Measurements from ENCODE around the gene BANP. TPM values are rescaled to one million over a fixed set of nuclear protein-coding genes. Genes with fewer than 3 reads are reported as not detected.
"Not testable (repeated sequence)": the region's sequence is repeated elsewhere in the genome, so short reads cannot be mapped to it uniquely, and the experiment has no call there.

The BANP gene
- total RNA-seq, 1 experiment from 2014 or later, result 24.2 TPM

GRCh38 chr16:88096659-88097058 is 145.4 kb downstream of the BANP start:
- CTCF ChIA-PET; POLR2A ChIA-PET (ENCODE audit: unreplicated experiment): not testable (repeated sequence)

GRCh38 chr16:88098731-88099562 is 147.7 kb downstream of the BANP start:
- H3K4me1 ChIP-seq (ENCODE audit: insufficient read depth, low read length); H3K9me2 ChIP-seq (replicated peaks; ENCODE audit: low read length); H3K9ac ChIP-seq (ENCODE audit: low read length); H3K27ac ChIP-seq (ENCODE audit: low read length); H3F3A ChIP-seq (ENCODE audit: low read length, unreplicated experiment); H3K4me2 ChIP-seq (ENCODE audit: low read length); H3K9me3 ChIP-seq (ENCODE audit: low read length); H4K20me1 ChIP-seq (ENCODE audit: low read length); BruUV-seq (replicated peaks); POLR2A ChIA-PET (ENCODE audit: unreplicated experiment); H3K4me3 ChIP-seq (ENCODE audit: low read length); H3K79me2 ChIP-seq (ENCODE audit: low read length); intact Hi-C loops (cut with micrococcal nuclease); CTCF ChIA-PET; H3K36me3 ChIP-seq (ENCODE audit: low read depth, low read length); H3K27me3 ChIP-seq (ENCODE audit: low read length); H2AFZ ChIP-seq (ENCODE audit: low read length): not testable (repeated sequence)
- ATAC-seq, result 0 out of 2 replicates have a peak, but pooled peaks have one; percentile 24
- peak; percentile 13 for DNase-seq

More at GRCh38 chr16:88096659-88097058, 145.4 kb downstream of the BANP start:
- H3K79me2 ChIP-seq (ENCODE audit: low read length); H3K9me2 ChIP-seq (replicated peaks; ENCODE audit: low read length); H2AFZ ChIP-seq (ENCODE audit: low read length); H3K4me2 ChIP-seq (ENCODE audit: low read length); H3K9me3 ChIP-seq (ENCODE audit: low read length); intact Hi-C loops (cut with micrococcal nuclease); H3K36me3 ChIP-seq (ENCODE audit: low read depth, low read length); BruUV-seq (replicated peaks); H3K4me3 ChIP-seq (ENCODE audit: low read length); ATAC-seq; H3K27ac ChIP-seq (ENCODE audit: low read length); H3F3A ChIP-seq (ENCODE audit: low read length, unreplicated experiment); DNase-seq; H3K27me3 ChIP-seq (ENCODE audit: low read length); H4K20me1 ChIP-seq (ENCODE audit: low read length); H3K4me1 ChIP-seq (ENCODE audit: insufficient read depth, low read length); H3K9ac ChIP-seq (ENCODE audit: low read length): not testable (repeated sequence)

- Histone ChIP-seq H3K27ac (ENCODE audit: low read length) (no peak overlapping the region), H3K4me1 (ENCODE audit: insufficient read depth, low read length) (no peaks in the 10 kb centered on the region), H3K79me2 (ENCODE audit: low read length) (no peaks in the 10 kb centered on the region), H3K4me3 (ENCODE audit: low read length) (no peak overlapping the region), H3K27me3 (ENCODE audit: low read length) (no peaks in the 10 kb centered on the region), H2AFZ (ENCODE audit: low read length) (no peak overlapping the region), H3K36me3 (ENCODE audit: low read depth, low read length) (no peaks in the 10 kb centered on the region), H3K4me2 (ENCODE audit: low read length) (no peak overlapping the region), H3F3A (ENCODE audit: low read length, unreplicated experiment) (no peaks in the 10 kb centered on the region), H3K9ac (ENCODE audit: low read length) (no peak overlapping the region), H3K9me2 (replicated peaks; ENCODE audit: low read length) (no peaks in the 10 kb centered on the region), H3K9me3 (ENCODE audit: low read length) (no peaks in the 10 kb centered on the region), H4K20me1 (ENCODE audit: low read length) (no peaks in the 10 kb centered on the region)
- POLR2A ChIA-PET (ENCODE audit: unreplicated experiment), result no interaction called here
- TF ChIP-seq EZH2 (IDR thresholded peaks at IDR 0.05; ENCODE audit: low read length, unreplicated experiment), result no peak
- no peak for TF ChIP-seq CTCF (conservative IDR thresholded peaks at IDR 0.05; ENCODE audit: low read depth, low read length)
- no peak for TF ChIP-seq EZH2phosphoT487 (IDR thresholded peaks at IDR 0.05; ENCODE audit: borderline replicate concordance, low read length)
- ATAC-seq (no peak), DNase-seq (no peak)
- intact Hi-C loops (cut with micrococcal nuclease), result no loop called here
- CTCF ChIA-PET, result no interaction called here
- BruUV-seq (replicated peaks), result no TSS peak
These were observed 148.3 kb downstream of the BANP start for GRCh38 chr16:88099563-88099890.

- CTCF ChIA-PET; H3K36me3 ChIP-seq (ENCODE audit: low read depth, low read length); BruUV-seq (replicated peaks); H3K9me3 ChIP-seq (ENCODE audit: low read length); intact Hi-C loops (cut with micrococcal nuclease); H3K9me2 ChIP-seq (replicated peaks; ENCODE audit: low read length); H3K27ac ChIP-seq (ENCODE audit: low read length); H3K4me2 ChIP-seq (ENCODE audit: low read length); H3K4me3 ChIP-seq (ENCODE audit: low read length); H4K20me1 ChIP-seq (ENCODE audit: low read length); H3K27me3 ChIP-seq (ENCODE audit: low read length); H3F3A ChIP-seq (ENCODE audit: low read length, unreplicated experiment); ATAC-seq; H3K4me1 ChIP-seq (ENCODE audit: insufficient read depth, low read length); H3K79me2 ChIP-seq (ENCODE audit: low read length); POLR2A ChIA-PET (ENCODE audit: unreplicated experiment); H3K9ac ChIP-seq (ENCODE audit: low read length); H2AFZ ChIP-seq (ENCODE audit: low read length); DNase-seq: not testable (repeated sequence)
These were observed 148.7 kb downstream of the BANP start for GRCh38 chr16:88099956-88100355.

- H3K9ac ChIP-seq (ENCODE audit: low read length); POLR2A ChIA-PET (ENCODE audit: unreplicated experiment); H4K20me1 ChIP-seq (ENCODE audit: low read length); CTCF ChIA-PET; H3K27ac ChIP-seq (ENCODE audit: low read length); H3K4me3 ChIP-seq (ENCODE audit: low read length); DNase-seq; H3K9me2 ChIP-seq (replicated peaks; ENCODE audit: low read length); ATAC-seq; H3K36me3 ChIP-seq (ENCODE audit: low read depth, low read length); H3K4me2 ChIP-seq (ENCODE audit: low read length); H3K27me3 ChIP-seq (ENCODE audit: low read length); H3F3A ChIP-seq (ENCODE audit: low read length, unreplicated experiment); BruUV-seq (replicated peaks); H3K4me1 ChIP-seq (ENCODE audit: insufficient read depth, low read length); intact Hi-C loops (cut with micrococcal nuclease); H3K79me2 ChIP-seq (ENCODE audit: low read length); H3K9me3 ChIP-seq (ENCODE audit: low read length); H2AFZ ChIP-seq (ENCODE audit: low read length): not testable (repeated sequence)
These were observed 149.8 kb downstream of the BANP start for GRCh38 chr16:88100801-88101622.

All from PC-3 (cell line).